Cardiac fibroblast (primary cell): ENCODE data around the gene CDCA7.

Experiments
- DNase-seq, 2 donors: peaks; one replicate each; pipeline versions ENCODE4 v3.0.0 to v3.0.0-alpha.2; 2010; ENCODE audit warnings: low read depth in 2 of 2
- H3K4me3 ChIP-seq, 2 donors: replicated peaks in 1 of 2; 1 replicate in 1 of 2; 2 replicates in 1 of 2; pipeline ENCODE4 v1.5.1; 2011; ENCODE audit warnings: low read depth in 2 of 2, low read length in 2 of 2, mild to moderate bottlenecking in 2 of 2, moderate library complexity in 1 of 2
- CTCF ChIP-seq: IDR thresholded peaks from one replicate; pipeline ENCODE4 v1.5.1; 2011; ENCODE audit warnings: low read depth, mild to moderate bottlenecking, low read length, inconsistent platforms

Gene CDCA7

GRCh38 chr2:173393186-173393585 lies 38.5 kb downstream of the CDCA7 start:
- H3K4me3 ChIP-seq = no peak overlapping the region
- no peak for DNase-seq
- no peak for TF ChIP-seq CTCF

- no peak overlapping the region for H3K4me3 ChIP-seq
- TF ChIP-seq CTCF = no peak
- DNase-seq = no peak
Measured at GRCh38 chr2:173393636-173394035, 39.0 kb downstream of the CDCA7 start.

GRCh38 chr2:173394091-173394974 lies 39.7 kb downstream of the CDCA7 start:
- DNase-seq = no peak
- no peak overlapping the region for H3K4me3 ChIP-seq
- TF ChIP-seq CTCF = no peak

- H3K4me3 ChIP-seq = no peak overlapping the region
- TF ChIP-seq CTCF = no peak
- no peak for DNase-seq
Measured at GRCh38 chr2:173395567-173396351, 41.1 kb downstream of the CDCA7 start.

GRCh38 chr2:173397539-173397938 lies 42.9 kb downstream of the CDCA7 start:
- no peak for DNase-seq
- no peak overlapping the region for H3K4me3 ChIP-seq
- no peak for TF ChIP-seq CTCF

GRCh38 chr2:173399229-173399628 lies 44.6 kb downstream of the CDCA7 start:
- no peak for DNase-seq
- no peak overlapping the region for H3K4me3 ChIP-seq
- TF ChIP-seq CTCF = no peak
